Measurements from ENCODE around the gene NFIA. TPM values are rescaled to one million over a fixed set of nuclear protein-coding genes. Genes with fewer than 3 reads are reported as not detected.

The NFIA gene
- total and polyA plus RNA-seq, 9 of the 15 experiments (the other 6 are each of a cell fraction or from before 2014, with no cell fraction given) = 5.3 to 24.9 (median 9.8) TPM

DNA sequence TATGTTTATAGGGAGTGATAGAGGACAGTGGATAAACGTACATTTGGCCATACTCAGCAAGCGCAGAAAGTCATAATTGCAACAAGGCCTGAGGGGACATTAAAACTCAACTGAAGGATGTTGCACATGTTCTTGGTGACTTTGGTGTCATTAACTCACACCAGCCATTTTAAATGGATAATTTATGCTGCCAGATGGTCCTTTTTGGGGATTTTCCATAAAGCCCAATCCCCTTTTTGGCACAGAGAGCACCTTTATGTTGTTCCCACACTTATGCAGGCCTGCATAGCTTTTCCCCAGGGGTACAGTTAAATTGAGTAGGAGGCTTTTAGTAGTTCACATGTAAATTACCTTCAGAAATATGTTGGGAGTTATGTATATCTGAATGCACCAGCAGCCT is 279.6 kb downstream of the NFIA start:
- Histone ChIP-seq H3K4me3 (no peak overlapping the region), H3K27ac (ENCODE audit: extremely low read depth, low read depth, low read length) (no peak overlapping the region), H2AFZ (ENCODE audit: low read depth, low read length) (no peak overlapping the region), H4K20me1 (replicated peaks; ENCODE audit: control insufficient read depth, insufficient read depth, low read length) (no peaks in the 10 kb centered on the region), H3K79me2 (ENCODE audit: control insufficient read depth, insufficient read depth, low read length) (no peaks in the 10 kb centered on the region), H3K4me1 (replicated peaks in 1 of 2; ENCODE audit: control insufficient read depth in 2 of 2, insufficient read depth in 2 of 2, low read length in 2 of 2) (peaks cover 2 to 4% of the 10 kb centered on the region in 2 experiments; a peak in 3 of 5 replicates), H3K27me3 (ENCODE audit: control insufficient read depth in 2 of 2, insufficient read depth in 2 of 2, low read length in 2 of 2) (no peaks in the 10 kb centered on the region), H3K36me3 (ENCODE audit: control insufficient read depth, insufficient read depth, low read length) (peaks cover 39% of the 10 kb centered on the region; the same call in 2 of the 3 replicates), H3K9ac (ENCODE audit: insufficient read depth in 1 of 2, low read depth in 2 of 2, low read length in 2 of 2) (no peak overlapping the region), H3K9me3 (replicated peaks; ENCODE audit: control insufficient read depth, insufficient read depth, low read depth, low read length) (no peaks in the 10 kb centered on the region), H3K4me2 (ENCODE audit: insufficient read depth, low read length) (no peak overlapping the region), H3K9me1 (ENCODE audit: control insufficient read depth, insufficient read depth, low read length) (no peaks in the 10 kb centered on the region)
- in situ Hi-C loops (cut with MboI) (no loop called here), intact Hi-C loops (cut with micrococcal nuclease) (no loop called here)
- DNase-seq (ENCODE audit: extremely low read depth in 1 of 4, low spot score in 3 of 4) (no peak), ATAC-seq (no peak), FAIRE-seq (no peak)
- BruUV-seq (replicated peaks) = no TSS peak
- no peak for TF ChIP-seq BRD9 (IDR thresholded peaks at IDR 0.05; ENCODE audit: low read depth, partially characterized antibody)
- TF ChIP-seq DMBX1 (CRISPR knock-in tag; IDR thresholded peaks at IDR 0.05; ENCODE audit: borderline replicate concordance) = no peak
- TF ChIP-seq ZNF384 (IDR thresholded peaks at IDR 0.05; ENCODE audit: low read depth, low read length) = no peak
- TF ChIP-seq KDM2B (CRISPR knock-in tag; IDR thresholded peaks at IDR 0.05) = no peak
- TF ChIP-seq, protein P1, sequence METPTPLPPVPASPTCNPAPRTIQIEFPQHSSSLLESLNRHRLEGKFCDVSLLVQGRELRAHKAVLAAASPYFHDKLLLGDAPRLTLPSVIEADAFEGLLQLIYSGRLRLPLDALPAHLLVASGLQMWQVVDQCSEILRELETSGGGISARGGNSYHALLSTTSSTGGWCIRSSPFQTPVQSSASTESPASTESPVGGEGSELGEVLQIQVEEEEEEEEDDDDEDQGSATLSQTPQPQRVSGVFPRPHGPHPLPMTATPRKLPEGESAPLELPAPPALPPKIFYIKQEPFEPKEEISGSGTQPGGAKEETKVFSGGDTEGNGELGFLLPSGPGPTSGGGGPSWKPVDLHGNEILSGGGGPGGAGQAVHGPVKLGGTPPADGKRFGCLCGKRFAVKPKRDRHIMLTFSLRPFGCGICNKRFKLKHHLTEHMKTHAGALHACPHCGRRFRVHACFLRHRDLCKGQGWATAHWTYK (CRISPR knock-in tag; IDR thresholded peaks at IDR 0.05) = no peak
- no peak for TF ChIP-seq ZNF408 (CRISPR knock-in tag; IDR thresholded peaks at IDR 0.05; ENCODE audit: low read depth)
- no peak for TF ChIP-seq U2AF1 (optimal IDR thresholded peaks at IDR 0.05; ENCODE audit: low read depth, low read length)
- TF ChIP-seq ZNF75A (CRISPR knock-in tag; IDR thresholded peaks at IDR 0.05) = no peak
- TF ChIP-seq PHB (CRISPR knock-in tag; IDR thresholded peaks at IDR 0.05) = no peak
- TF ChIP-seq MAFK (IDR thresholded peaks at IDR 0.05; ENCODE audit: low read length) = no peak
- TF ChIP-seq ZNF589 (CRISPR knock-in tag; IDR thresholded peaks at IDR 0.05; ENCODE audit: low read depth) = no peak
- TF ChIP-seq ZNF785 (CRISPR knock-in tag; IDR thresholded peaks at IDR 0.05) = no peak
- POLR2A ChIA-PET = no interaction called here
- WGBS (ENCODE audit: insufficient coverage, low coverage, missing lambda C conversion rate) = 88% methylated on average over 2 of the region's 2 CpGs
- CTCF ChIA-PET (ENCODE audit: low intra/inter-chr PET ratio) = no interaction called here
